K562 (cell line): ENCODE results near the gene SMG9. TPM values are rescaled to one million over a fixed set of nuclear protein-coding genes. Genes with fewer than 3 reads are reported as not detected.

Source experiments
- ATAC-seq: fragments of 200-7000 bp; cut with Tn5 transposase; 3 replicates; pipeline ENCODE4 v1.9.1; 2020; ENCODE audit warnings: moderate library complexity
- BruUV-seq: library from RNA; stranded (reverse); fragments of 400-500 nt; replicated peaks from 2 replicates; lab custom pipeline; 2021; lab: Mats Ljungman, UMichigan
- CTCF ChIA-PET: fragments of 300-600 bp; formaldehyde crosslinking; extraction: SDS; loops from one replicate; lab custom pipeline; 2021; ENCODE audit warnings: low intra/inter-chr PET ratio; lab: Yijun Ruan, JAX
- POLR2A ChIA-PET: fragments of 300-600, 350-650 bp; sonication (Branson Sonifier 250); formaldehyde crosslinking; extraction: SDS; loops from one replicate; lab custom pipeline; 2021; ENCODE audit warnings: antibody characterized with exemption, inconsistent platforms; lab: Yijun Ruan, JAX
- DNase-seq, 4 experiments: peaks; one replicate each; pipeline versions ENCODE4 v3.0.0 to v3.0.0-alpha.2; 2011 to 2018; ENCODE audit warnings: low spot score in 3 of 4, mixed read lengths in 3 of 4; ENCODE audit errors: extremely low read depth in 1 of 4
- FAIRE-seq: peaks from 2 replicates; lab custom pipeline; 2011; peaks lifted over from hg19 to GRCh38; lab: Jason Lieb, UNC
- H2AFZ ChIP-seq: 2 replicates; pipeline ENCODE4 v1.6.0; 2011; ENCODE audit warnings: low read depth, low read length, control low read depth, inconsistent platforms
- H3K27ac ChIP-seq: fragments of 200-600 bp; 3 replicates; pipeline ENCODE4 v1.8.0; 2011; ENCODE audit warnings: low read depth, mild to moderate bottlenecking, control low read depth, inconsistent platforms, low read length, moderate library complexity, mixed read lengths; ENCODE audit errors: extremely low read depth
- H3K27me3 ChIP-seq, 2 experiments: fragments of 300-600 bp in 1 of 2; 2 replicates in 1 of 2; 3 replicates in 1 of 2; pipeline versions ENCODE4 v1.6.0 to v1.8.0; 2011; ENCODE audit warnings: inconsistent platforms in 2 of 2, low read length in 2 of 2, mild to moderate bottlenecking in 1 of 2, mixed read lengths in 1 of 2, moderate library complexity in 1 of 2; ENCODE audit not compliant: control insufficient read depth in 2 of 2, insufficient read depth in 2 of 2
- H3K36me3 ChIP-seq: fragments of 300-600 bp; 3 replicates; pipeline ENCODE4 v1.8.0; 2011; ENCODE audit warnings: mild to moderate bottlenecking, low read length, inconsistent platforms; ENCODE audit not compliant: control insufficient read depth, insufficient read depth
- H3K4me1 ChIP-seq, 2 experiments: fragments of 200-600 bp in 1 of 2; replicated peaks in 1 of 2; 2 replicates in 1 of 2; 3 replicates in 1 of 2; pipeline versions ENCODE4 v1.5.1 to v1.8.0; 2011; ENCODE audit warnings: inconsistent platforms in 2 of 2, low read length in 2 of 2, mild to moderate bottlenecking in 1 of 2, mixed read lengths in 1 of 2, moderate library complexity in 1 of 2; ENCODE audit not compliant: control insufficient read depth in 2 of 2, insufficient read depth in 2 of 2
- H3K4me2 ChIP-seq: 2 replicates; pipeline ENCODE4 v1.6.1; 2011; ENCODE audit warnings: low read length, control low read depth, inconsistent platforms, mixed read lengths; ENCODE audit not compliant: insufficient read depth
- H3K4me3 ChIP-seq: fragments of 200-600 bp; sonication (generic), shearing (Covaris generic); 2 replicates; pipeline ENCODE4 v1.5.1; 2016; ENCODE audit warnings: control low read depth, inconsistent platforms
- H3K79me2 ChIP-seq: fragments of 200-600 bp; 3 replicates; pipeline ENCODE4 v1.8.0; 2011; ENCODE audit warnings: low read length, inconsistent platforms; ENCODE audit not compliant: control insufficient read depth, insufficient read depth
- H3K9ac ChIP-seq, 2 experiments: 2 replicates each; pipeline versions ENCODE4 v1.6.0 to v1.6.1; 2011; ENCODE audit warnings: low read depth in 2 of 2, low read length in 2 of 2, control low read depth in 1 of 2, inconsistent platforms in 1 of 2, mild to moderate bottlenecking in 1 of 2, mixed read lengths in 1 of 2; ENCODE audit not compliant: insufficient read depth in 1 of 2
- H3K9me1 ChIP-seq: one replicate; pipeline ENCODE4 v1.6.0; 2011; ENCODE audit warnings: inconsistent platforms, mild to moderate bottlenecking, low read length, moderate library complexity; ENCODE audit not compliant: control insufficient read depth, insufficient read depth
- H3K9me3 ChIP-seq: replicated peaks from 2 replicates; pipeline ENCODE4 v1.5.1; 2011; ENCODE audit warnings: low read depth, low read length, inconsistent platforms; ENCODE audit not compliant: control insufficient read depth, insufficient read depth
- H4K20me1 ChIP-seq: replicated peaks from 2 replicates; pipeline ENCODE4 v1.6.1; 2011; ENCODE audit warnings: low read length, inconsistent platforms, mixed read lengths; ENCODE audit not compliant: control insufficient read depth, insufficient read depth
- CEBPG ChIP-seq, 3 experiments: fragments of 200-800 bp in 1 of 3; sonication (Bioruptor generic) in 1 of 3; sonication (generic) in 1 of 3; formaldehyde crosslinking in 1 of 3; IDR thresholded peaks in 2 of 3; conservative IDR thresholded peaks in 1 of 3; 2 replicates each; pipeline versions ENCODE4 v1.6.1 to v1.8.0; 2016 to 2022; ENCODE audit warnings: missing compliant biosample characterization in 2 of 3, missing genetic modification characterization in 2 of 3, mild to moderate bottlenecking in 1 of 3, missing genetic modification reagents in 1 of 3
- HNRNPUL1 ChIP-seq: fragments of 200-400 bp; formaldehyde crosslinking; IDR thresholded peaks from 2 replicates; pipeline ENCODE4 v1.6.1; 2017; ENCODE audit warnings: low read length
- POLR3G ChIP-seq: IDR thresholded peaks from 2 replicates; pipeline ENCODE4 v1.6.1; 2011; ENCODE audit not compliant: insufficient read length, insufficient replicate concordance; ENCODE audit errors: extremely low read depth
- SAFB2 ChIP-seq: fragments of 200-400 bp; formaldehyde crosslinking; IDR thresholded peaks from 2 replicates; pipeline ENCODE4 v1.6.1; 2018; ENCODE audit warnings: borderline replicate concordance, low read length, low read depth, moderate library complexity; ENCODE audit not compliant: severe bottlenecking
- TEAD2 ChIP-seq: fragments of 450-650 bp; IDR thresholded peaks from 2 replicates; pipeline ENCODE4 v1.6.1; 2016; ENCODE audit warnings: missing genetic modification characterization, control low read depth, missing compliant biosample characterization
- ZBTB5 ChIP-seq: fragments of 450-650 bp; IDR thresholded peaks from 2 replicates; pipeline ENCODE4 v1.6.1; 2017; ENCODE audit warnings: antibody characterized with exemption
- ZNF408 ChIP-seq: fragments of 250-450 bp; sonication (Bioruptor Pico); IDR thresholded peaks from 2 replicates; pipeline ENCODE4 v1.4.0; 2020; ENCODE audit warnings: low read depth, mild to moderate bottlenecking, moderate library complexity
- WGBS: fragments of 100-300 bp; shearing (Covaris generic); methylation state at CpG from one replicate; pipeline ENCODE4 v1.1.6; 2016; ENCODE audit warnings: low coverage, mixed read lengths; ENCODE audit not compliant: insufficient coverage; ENCODE audit errors: missing lambda C conversion rate; 5-methylcytosine and 5-hydroxymethylcytosine counted together
- in situ Hi-C: fragments of 300-500 bp; cut with MboI; formaldehyde crosslinking; loops from 4 replicates; pipeline ENCODE4 v1.15.0; 2018; ENCODE audit warnings: inconsistent platforms, mixed read lengths
- intact Hi-C: fragments of 100-400 bp; cut with micrococcal nuclease; formaldehyde crosslinking; loops from 2 replicates; pipeline ENCODE4 v1.14.2; 2022
- polyA plus RNA-seq, 8 experiments: library from polyadenylated mRNA; depleted of rRNA in 4 of 8; stranded (reverse) in 5 of 8; unstranded in 3 of 8; fragments of >200 nt; fragmentation: Nextera tagmentation in 2 of 8; fragmentation: Illumina TruSeq in 1 of 8; extraction: Ambion mirVana in 2 of 8; extraction: Trizol in 1 of 8; gene quantifications; 2 replicates each; pipeline versions ENCODE4 v1.2.1 to v1.2.3, GENCODE V29; 2011 to 2014; ENCODE audit warnings: inconsistent platforms in 1 of 8, missing spikeins in 1 of 8
- total RNA-seq, 7 experiments: library from RNA; depleted of rRNA in 6 of 7; stranded (reverse); fragments of >200 nt in 6 of 7; fragmentation: Illumina TruSeq in 2 of 7; extraction: Trizol in 2 of 7; gene quantifications; 2 replicates each; pipeline versions ENCODE4 v1.2.1 to v1.2.3, GENCODE V29; 2011 to 2021; ENCODE audit warnings: low replicate concordance in 1 of 7
- TF ChIP-seq, protein P1 (sequence below): fragments of 250-450 bp; sonication (Bioruptor Pico); IDR thresholded peaks from 2 replicates; pipeline ENCODE4 v1.8.0; 2021; ENCODE audit warnings: borderline replicate concordance, mild to moderate bottlenecking, moderate library complexity; ENCODE audit not compliant: poor library complexity, severe bottlenecking

SMG9 gene
- total and polyA plus RNA-seq, 9 of the 15 experiments (the other 6 are each of a cell fraction or from before 2014, with no cell fraction given): 1.7 to 79.7 (median 40.2) TPM

GRCh38 chr19:43747557-43748204 lies 7.1 kb downstream of the SMG9 start:
- FAIRE-seq (no peak), DNase-seq (no peak)
- peaks cover 0 to 4% of the 10 kb centered on the region in 2 experiments; a peak in 3 of 5 replicates for H3K4me1 ChIP-seq

More at GRCh38 chr19:43747557-43748204, 7.1 kb downstream of the SMG9 start:
- ChIA-PET CTCF (interaction anchor here (0.7 kb wide), 1 partner anchor 28 kb away, joined by 3 read pairs; no protein-coding TSS in a partner anchor), POLR2A (interaction anchor here (0.9 to 1.4 kb wide), 2 partner anchors 8 to 62 kb away, joined by 3 to 5 read pairs; no protein-coding TSS in a partner anchor)
- no peak overlapping the region for H3K27ac ChIP-seq
- H3K9me3 ChIP-seq: no peaks in the 10 kb centered on the region
- no peaks in the 10 kb centered on the region for H3K27me3 ChIP-seq
- 93% methylated on average over 10 of the region's 16 CpGs for WGBS
- intact Hi-C loops (no loop called here), in situ Hi-C loops (loop anchor here (5.0 kb wide), 1 partner anchor 35 kb away; the partner anchor contains the start of gene KCNN4)
- peaks cover 91% of the 10 kb centered on the region for H3K36me3 ChIP-seq
- TF ChIP-seq, protein P1, sequence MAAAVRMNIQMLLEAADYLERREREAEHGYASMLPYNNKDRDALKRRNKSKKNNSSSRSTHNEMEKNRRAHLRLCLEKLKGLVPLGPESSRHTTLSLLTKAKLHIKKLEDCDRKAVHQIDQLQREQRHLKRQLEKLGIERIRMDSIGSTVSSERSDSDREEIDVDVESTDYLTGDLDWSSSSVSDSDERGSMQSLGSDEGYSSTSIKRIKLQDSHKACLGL (CRISPR knock-in tag): no peak
- TF ChIP-seq CEBPG (CRISPR knock-in tag; IDR thresholded peaks at IDR 0.05) (no peak), CEBPG (tag; conservative IDR thresholded peaks at IDR 0.05 in 1 of 2, IDR thresholded peaks at IDR 0.05 in 1 of 2) (no peak), ZBTB5 (no peak), TEAD2 (tag) (no peak), ZNF408 (CRISPR knock-in tag) (no peak), HNRNPUL1 (no peak), SAFB2 (no peak), POLR3G (no peak)
- H2AFZ ChIP-seq: no peak overlapping the region
- no peaks in the 10 kb centered on the region for H4K20me1 ChIP-seq
- no TSS peak for BruUV-seq
- H3K4me3 ChIP-seq: no peak overlapping the region
- H3K9ac ChIP-seq: no peak overlapping the region
- no peak for ATAC-seq
- no peaks in the 10 kb centered on the region for H3K9me1 ChIP-seq
- peaks cover 18% of the 10 kb centered on the region for H3K79me2 ChIP-seq
- no peak overlapping the region for H3K4me2 ChIP-seq
